CD4-positive, alpha-beta T cell treated with Interferon gamma for 1 hour (primary cell): ENCODE measurements around the gene DENR.
"Not testable (repeated sequence)": the region's sequence is repeated elsewhere in the genome, so short reads cannot be mapped to it uniquely, and the experiment has no call there.

Source experiments
- DNase-seq: peaks from one replicate; pipeline ENCODE4 v3.0.0-alpha.2; 2020

Gene DENR

GRCh38 chr12:122752464-122753318 lies at the start of gene DENR:
Gene DENR (plus strand): TSS chr12:122752824. CDS start chr12:122753702, 878 bp downstream.
- DNase-seq: peak; percentile 98

- peak; percentile 60 for DNase-seq
Measured at GRCh38 chr12:122702890-122703611, 49.6 kb upstream of the DENR start, which contains the start of gene HCAR2. Gene HCAR2 (minus strand): TSS chr12:122703357. CDS start chr12:122703283, 74 bp downstream.

- DNase-seq: not testable (repeated sequence)
Measured at GRCh38 chr12:122703841-122704240, 48.8 kb upstream of the DENR start.

- not testable (repeated sequence) for DNase-seq
Measured at GRCh38 chr12:122709287-122709686, 43.3 kb upstream of the DENR start.

- not testable (repeated sequence) for DNase-seq
Measured at GRCh38 chr12:122710341-122710740, 42.3 kb upstream of the DENR start.

- peak; percentile 26 for DNase-seq
Measured at GRCh38 chr12:122711266-122711665, 41.4 kb upstream of the DENR start.

- DNase-seq: not testable (repeated sequence)
Measured at GRCh38 chr12:122713491-122714188, 39.0 kb upstream of the DENR start.

GRCh38 chr12:122715211-122715610 lies 37.4 kb upstream of the DENR start:
- not testable (repeated sequence) for DNase-seq

- DNase-seq: peak; percentile 65
Measured at GRCh38 chr12:122716658-122717057, 36.0 kb upstream of the DENR start, which contains the start of gene HCAR3. Gene HCAR3 (minus strand): TSS chr12:122716811. CDS start chr12:122716737, 74 bp downstream.

- DNase-seq: no peak
Measured at GRCh38 chr12:122721057-122721545, 31.5 kb upstream of the DENR start.

GRCh38 chr12:122722387-122722786 lies 30.2 kb upstream of the DENR start:
- no peak for DNase-seq

- DNase-seq: no peak
Measured at GRCh38 chr12:122724641-122725243, 27.9 kb upstream of the DENR start.

- no peak for DNase-seq
Measured at GRCh38 chr12:122725452-122726079, 27.1 kb upstream of the DENR start.

GRCh38 chr12:122726080-122726558 lies 26.5 kb upstream of the DENR start:
- DNase-seq: no peak

GRCh38 chr12:122729583-122730214 lies 22.9 kb upstream of the DENR start:
- DNase-seq: no peak

- no peak for DNase-seq
Measured at GRCh38 chr12:122730215-122731014, 22.2 kb upstream of the DENR start, which contains the start of gene HCAR1. Gene HCAR1 (minus strand): TSS chr12:122730844. CDS start chr12:122730339, 505 bp downstream.

GRCh38 chr12:122732170-122732569 lies 20.5 kb upstream of the DENR start:
- peak; percentile 26 for DNase-seq

- no peak for DNase-seq
Measured at GRCh38 chr12:122732611-122733010, 20.0 kb upstream of the DENR start.

- DNase-seq: no peak
Measured at GRCh38 chr12:122738571-122738970, 14.1 kb upstream of the DENR start.

GRCh38 chr12:122740351-122740750 lies 12.3 kb upstream of the DENR start:
- no peak for DNase-seq
